NK-92 (cell line): ENCODE data around the gene ZNF236.
"Not testable (repeated sequence)": the region's sequence is repeated elsewhere in the genome, so short reads cannot be mapped to it uniquely, and the experiment has no call there.

ENCODE experiments used
- DNase-seq: peaks from one replicate; lab custom pipeline; 2025; ENCODE audit not compliant: unreplicated experiment; lab: John Stamatoyannopoulos, UW

Gene ZNF236

GRCh38 chr18:76822506-76823160, at the start of gene ZNF236:
ZNF236 (plus strand) TSS chr18:76822557; CDS start chr18:76822608, 51 bp downstream.
- DNase-seq = no peak

- DNase-seq = no peak
Observed at GRCh38 chr18:76772665-76773064, 49.7 kb upstream of the ZNF236 start.

- not testable (repeated sequence) for DNase-seq
Observed at GRCh38 chr18:76777036-76777435, 45.3 kb upstream of the ZNF236 start.

- no peak for DNase-seq
Observed at GRCh38 chr18:76783786-76784484, 38.4 kb upstream of the ZNF236 start.

- no peak for DNase-seq
Observed at GRCh38 chr18:76785872-76786271, 36.5 kb upstream of the ZNF236 start.

GRCh38 chr18:76788571-76789317, 33.6 kb upstream of the ZNF236 start:
- DNase-seq = no peak

- no peak for DNase-seq
Observed at GRCh38 chr18:76791106-76791505, 31.3 kb upstream of the ZNF236 start.

GRCh38 chr18:76791642-76792041, 30.7 kb upstream of the ZNF236 start:
- no peak for DNase-seq

GRCh38 chr18:76794326-76794725, 28.0 kb upstream of the ZNF236 start:
- no peak for DNase-seq

- no peak for DNase-seq
Observed at GRCh38 chr18:76801567-76802505, 20.5 kb upstream of the ZNF236 start.

GRCh38 chr18:76803413-76803812, 18.9 kb upstream of the ZNF236 start:
- no peak for DNase-seq

- no peak for DNase-seq
Observed at GRCh38 chr18:76803814-76804213, 18.5 kb upstream of the ZNF236 start.

GRCh38 chr18:76805221-76805620, 17.1 kb upstream of the ZNF236 start:
- DNase-seq = no peak

GRCh38 chr18:76806301-76806700, 16.1 kb upstream of the ZNF236 start:
- no peak for DNase-seq

- no peak for DNase-seq
Observed at GRCh38 chr18:76808561-76808960, 13.8 kb upstream of the ZNF236 start.

GRCh38 chr18:76811530-76811929, 10.8 kb upstream of the ZNF236 start:
- DNase-seq = not testable (repeated sequence)

- DNase-seq = no peak
Observed at GRCh38 chr18:76814256-76814655, 8.1 kb upstream of the ZNF236 start.

- DNase-seq = no peak
Observed at GRCh38 chr18:76816127-76816526, 6.2 kb upstream of the ZNF236 start.

GRCh38 chr18:76817888-76818611, 4.3 kb upstream of the ZNF236 start:
- no peak for DNase-seq

GRCh38 chr18:76819411-76820136, 2.8 kb upstream of the ZNF236 start:
- DNase-seq = no peak
